Activated CD4-positive, alpha-beta T cell treated with anti-CD3 and anti-CD28 coated beads for 48 hours (primary cell): ENCODE results near the gene PRKCE.

Source experiments
- DNase-seq: peaks from one replicate; pipeline ENCODE4 v3.0.0-alpha.2; 2020

Gene PRKCE

DNA sequence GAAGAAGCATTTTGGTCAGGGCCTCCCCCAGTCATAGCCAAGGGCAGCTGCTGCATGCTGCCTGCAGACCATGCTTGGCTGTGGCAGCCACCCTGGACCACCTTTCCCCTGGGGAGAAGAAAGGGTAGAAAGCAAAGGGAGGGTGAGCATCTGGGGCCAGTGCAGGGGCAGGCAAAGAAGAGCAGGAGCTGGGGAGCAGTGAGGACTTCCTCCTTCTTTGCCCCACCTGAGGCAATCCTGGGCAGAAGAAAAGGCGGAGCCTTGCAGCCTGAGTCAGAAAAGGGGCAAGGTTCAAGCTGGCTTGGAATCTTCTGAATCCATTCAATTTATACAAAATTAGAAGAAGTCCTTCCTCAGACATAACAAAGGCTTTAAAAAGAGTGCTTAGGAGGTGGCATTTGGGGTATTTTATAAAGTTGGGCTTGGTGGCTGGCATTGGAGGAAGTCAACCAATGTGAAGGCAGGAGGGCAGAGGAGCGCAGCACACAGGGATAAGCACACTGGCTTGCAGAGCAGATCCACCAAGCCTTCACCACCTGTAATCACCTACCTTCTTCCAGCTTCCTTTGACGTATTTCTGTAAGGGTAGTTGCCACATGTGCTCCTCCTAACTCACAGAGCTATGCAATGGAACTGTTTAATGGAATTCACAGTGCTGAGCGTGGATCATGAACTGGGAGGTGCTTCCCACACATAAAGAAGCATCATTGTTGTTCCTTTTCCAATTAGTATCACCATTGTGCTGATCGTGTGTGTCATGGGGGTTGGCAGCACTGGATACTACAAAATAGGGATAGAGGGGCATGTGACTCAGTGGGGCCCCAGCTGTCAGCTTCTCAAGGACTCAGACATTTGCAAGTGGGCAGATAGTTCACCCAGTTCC, 491.3 kb downstream of the PRKCE start:
- no peak for DNase-seq

- no peak for DNase-seq
Observed at GRCh38 chr2:46143429-46144132, 492.1 kb downstream of the PRKCE start.

- peak; percentile 11 for DNase-seq
Observed at GRCh38 chr2:46144133-46144800, 492.8 kb downstream of the PRKCE start.

DNA sequence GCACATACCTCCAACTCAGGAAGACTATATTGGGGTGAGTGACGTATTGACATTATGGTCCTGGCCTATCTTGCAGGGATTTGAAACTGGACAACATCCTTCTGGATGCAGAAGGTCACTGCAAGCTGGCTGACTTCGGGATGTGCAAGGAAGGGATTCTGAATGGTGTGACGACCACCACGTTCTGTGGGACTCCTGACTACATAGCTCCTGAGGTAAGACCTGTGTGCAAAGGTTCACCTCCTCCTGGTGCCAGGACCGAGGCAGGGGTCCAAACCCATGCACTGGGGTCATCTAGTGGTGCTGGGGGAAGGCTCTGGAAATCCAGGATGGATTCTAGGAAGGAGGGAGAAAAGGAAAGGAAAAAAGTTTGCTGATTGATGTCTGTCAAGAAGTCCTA, 493.5 kb downstream of the PRKCE start:
- no peak for DNase-seq

DNA sequence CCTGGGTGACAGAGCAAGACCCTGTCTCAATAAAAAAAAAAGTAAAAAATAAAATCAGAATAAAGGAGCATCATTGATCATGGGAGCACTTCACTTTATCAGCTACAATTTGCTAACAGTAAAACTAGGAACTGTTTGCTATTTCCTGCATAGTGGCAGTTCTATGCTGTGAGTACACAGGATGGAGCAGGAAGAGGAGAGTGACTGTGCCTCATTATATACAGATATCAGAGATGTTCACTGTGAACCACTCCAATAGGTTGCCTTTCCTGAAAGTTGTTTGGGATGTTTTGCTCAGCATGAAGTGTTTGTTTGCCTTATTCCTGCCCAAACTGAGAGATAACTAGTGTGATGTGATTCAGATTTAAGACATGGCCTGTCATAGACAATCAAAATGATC, 494.4 kb downstream of the PRKCE start:
- no peak for DNase-seq

- no peak for DNase-seq
Observed at GRCh38 chr2:46146866-46147502, 495.5 kb downstream of the PRKCE start.

DNA sequence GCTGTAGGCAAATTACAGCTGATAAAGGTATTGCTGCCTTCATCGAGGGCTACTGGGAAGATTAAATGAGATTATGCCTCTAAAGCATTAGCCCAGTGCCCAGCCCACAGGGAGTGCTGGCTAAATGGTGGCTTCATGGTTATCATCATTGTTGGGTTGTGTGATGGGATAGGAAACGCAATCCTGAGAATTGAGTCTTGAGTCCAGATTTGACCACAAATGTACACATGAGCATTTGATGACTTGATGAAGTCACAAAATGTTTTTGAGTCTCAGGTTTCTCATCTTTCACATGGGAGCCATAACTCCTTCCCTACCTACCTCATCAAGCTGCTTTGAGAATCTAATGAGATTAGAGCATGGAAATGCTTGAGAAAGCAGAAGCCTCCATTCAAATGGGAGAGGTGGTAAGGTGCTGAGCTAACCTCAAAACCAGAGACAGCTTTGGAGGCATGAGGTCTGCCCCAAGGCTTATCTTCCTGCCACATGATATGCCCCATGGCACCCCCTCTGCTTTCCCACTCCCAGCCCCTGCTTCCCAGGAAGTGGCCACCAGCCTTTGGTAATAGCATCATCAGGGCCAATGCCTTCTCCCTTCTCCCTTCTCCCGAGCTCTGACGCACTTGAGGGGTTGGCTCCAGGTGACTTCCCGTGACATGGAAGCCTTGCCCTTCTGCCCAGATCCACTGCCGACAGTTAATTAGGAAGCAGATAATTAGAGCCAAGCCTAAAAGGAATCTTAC, 496.3 kb downstream of the PRKCE start:
- no peak for DNase-seq

DNA sequence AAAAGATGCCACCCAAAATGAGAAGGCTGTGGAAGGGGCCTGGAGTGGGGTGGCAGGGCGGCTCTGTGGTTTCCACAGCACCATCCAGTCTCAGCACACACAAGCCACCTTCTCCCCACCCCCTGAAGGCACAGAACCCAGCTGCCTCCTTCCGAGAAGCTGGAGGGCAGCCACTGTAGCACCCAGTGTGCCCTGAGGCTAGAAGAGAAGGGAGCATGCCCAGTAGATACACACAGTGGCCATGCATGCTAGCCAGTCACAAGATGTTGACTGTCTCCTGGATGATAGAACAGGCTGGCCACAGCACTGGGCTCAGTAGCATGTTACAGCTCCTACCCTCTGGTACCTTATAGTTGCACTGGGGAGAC, 496.9 kb downstream of the PRKCE start:
- DNase-seq = no peak

DNA sequence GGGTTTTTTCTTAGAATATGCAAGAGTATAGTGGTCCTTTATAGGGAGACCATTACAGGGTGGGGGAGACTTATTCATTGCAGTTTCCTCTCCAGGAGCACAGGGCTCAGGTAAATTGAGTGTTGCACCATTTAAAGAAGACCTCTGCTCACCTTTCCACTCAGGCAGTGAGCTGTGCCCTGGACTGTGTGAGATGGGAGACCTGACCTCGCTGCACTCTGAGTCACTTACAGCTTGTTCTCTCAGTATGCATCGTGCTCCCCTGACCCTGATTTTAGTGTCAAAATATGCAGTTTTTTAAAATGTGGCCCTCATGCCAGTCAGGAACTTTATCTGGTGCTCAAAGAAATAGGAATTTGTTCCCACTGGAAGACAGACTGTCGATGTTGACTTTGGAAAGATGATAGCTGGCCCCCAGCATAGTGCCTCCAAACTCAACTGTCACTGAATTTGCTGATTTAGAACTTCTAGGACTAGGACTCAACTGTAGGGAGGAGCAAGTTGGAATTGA, 499.0 kb downstream of the PRKCE start:
- peak; percentile 10 for DNase-seq

DNA sequence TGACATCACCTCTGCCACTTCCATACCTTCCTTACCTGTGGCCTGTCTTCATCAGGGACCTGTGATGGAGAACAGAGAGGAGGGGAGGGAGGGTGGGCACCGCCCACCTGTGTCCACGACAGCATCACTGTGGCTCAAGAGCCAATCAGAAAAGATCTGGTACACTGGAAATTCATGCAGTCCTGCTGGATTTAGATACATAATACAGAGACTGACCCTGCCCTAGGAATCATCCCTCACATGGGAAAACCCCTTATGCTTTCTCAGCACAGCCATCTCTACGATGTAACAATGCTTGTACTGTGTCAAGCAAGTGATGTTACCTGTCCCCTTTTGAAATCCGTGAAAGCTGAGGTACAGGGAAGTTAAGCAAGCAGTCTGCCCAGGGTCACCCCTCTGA, 500.1 kb downstream of the PRKCE start:
- DNase-seq = no peak

- DNase-seq = no peak
Observed at GRCh38 chr2:46153996-46154753, 502.7 kb downstream of the PRKCE start.

- DNase-seq = no peak
Observed at GRCh38 chr2:46157072-46157965, 505.8 kb downstream of the PRKCE start.

DNA sequence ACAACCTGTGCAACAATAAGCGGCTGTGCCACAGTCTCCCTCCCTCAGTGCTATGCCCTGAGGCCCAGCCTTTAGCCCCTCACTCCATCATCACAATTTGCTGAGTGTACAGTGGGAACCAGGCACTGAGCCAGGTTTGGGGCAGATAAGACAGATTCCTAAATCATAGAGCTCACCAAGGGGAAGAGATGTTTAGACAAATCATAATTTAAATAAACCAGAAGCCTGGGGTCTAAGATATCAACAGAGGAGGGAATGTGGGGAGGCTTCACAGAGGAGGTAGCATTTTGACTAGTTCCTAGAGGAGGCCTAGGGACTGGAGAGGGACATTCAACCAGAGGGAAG, 506.5 kb downstream of the PRKCE start:
- DNase-seq = no peak

- DNase-seq = no peak
Observed at GRCh38 chr2:46158661-46159060, 507.2 kb downstream of the PRKCE start.

DNA sequence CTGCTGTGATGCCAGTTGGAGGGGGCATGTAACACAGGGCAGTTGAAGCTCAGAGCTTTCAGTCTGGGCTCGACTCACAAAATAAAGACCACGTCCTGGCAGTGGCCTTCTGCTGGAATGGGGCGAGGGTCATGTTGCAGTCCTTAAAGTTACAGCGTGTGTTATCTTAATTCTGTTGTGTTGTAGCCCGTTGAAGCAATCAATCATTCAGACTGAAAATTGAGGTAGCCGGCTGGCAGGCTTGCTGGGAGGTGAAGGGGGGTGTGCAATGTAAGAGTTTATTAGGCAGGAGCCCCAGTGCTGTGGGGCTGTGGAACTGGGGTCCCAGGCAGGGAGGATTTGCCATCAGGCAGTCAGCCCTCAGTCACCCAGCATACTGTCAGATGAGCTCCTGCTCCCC, 508.9 kb downstream of the PRKCE start:
- no peak for DNase-seq

DNA sequence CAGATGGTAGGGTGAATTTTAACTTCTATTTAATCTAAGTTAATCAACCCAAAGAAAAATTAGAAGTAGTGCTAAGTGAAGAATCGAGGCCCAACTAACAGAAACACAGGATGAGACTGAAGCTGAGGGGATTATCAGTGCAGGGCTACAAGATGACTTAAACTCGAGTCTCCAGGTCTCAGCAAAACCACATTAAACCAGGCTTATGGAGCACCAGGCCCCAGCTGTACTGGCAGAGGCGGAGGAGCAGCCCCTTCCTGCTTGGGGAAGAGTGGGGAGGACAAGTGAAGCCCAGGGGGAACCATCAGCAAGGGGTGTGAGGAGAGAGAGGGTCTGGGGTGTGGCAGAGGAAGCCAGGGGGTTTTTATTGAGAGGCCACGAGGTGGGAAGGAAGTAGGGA, 509.8 kb downstream of the PRKCE start:
- no peak for DNase-seq

DNA sequence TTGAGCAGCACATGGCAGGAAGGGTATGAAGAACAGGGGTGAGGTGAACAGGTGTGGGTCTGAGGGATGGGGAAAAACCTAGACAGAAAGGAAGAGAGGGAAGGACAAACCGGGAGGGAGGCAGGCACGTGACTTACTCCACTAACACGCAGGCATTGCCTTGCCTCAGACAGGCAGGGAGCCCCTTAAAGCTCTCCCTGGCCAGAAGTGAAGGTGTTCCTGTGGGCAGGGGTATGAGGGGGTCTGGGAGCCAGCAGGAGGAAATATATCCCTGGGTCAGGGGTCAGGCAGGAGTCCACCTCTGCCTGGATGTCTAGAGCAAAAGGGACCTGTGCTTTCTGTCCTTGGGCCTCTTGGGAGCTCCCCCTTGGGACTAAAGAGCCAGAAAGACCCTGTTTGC, 510.4 kb downstream of the PRKCE start:
- DNase-seq = no peak

GRCh38 chr2:46162329-46163097, 511.0 kb downstream of the PRKCE start:
- DNase-seq = no peak

DNA sequence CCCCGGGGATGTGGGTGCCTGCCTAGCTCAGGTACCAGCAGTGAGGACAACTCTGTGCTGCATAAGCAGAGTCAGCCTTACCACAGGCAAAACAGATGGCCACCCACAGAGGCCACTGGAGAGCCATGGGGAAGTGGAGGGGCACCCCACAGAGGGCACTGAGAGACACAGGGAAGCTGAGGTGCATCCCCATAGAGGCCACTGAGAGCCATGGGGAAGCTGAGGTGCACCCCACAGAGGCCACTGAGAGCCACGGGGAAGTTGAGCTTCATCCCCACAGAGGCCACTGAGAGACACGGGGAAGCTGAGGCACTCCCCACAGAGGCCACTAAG, 511.6 kb downstream of the PRKCE start:
- DNase-seq = no peak
